ENCODE results near the gene RPL38. TPM values are rescaled to one million over a fixed set of nuclear protein-coding genes. Genes with fewer than 3 reads are reported as not detected.

Gene RPL38
- total RNA-seq, 1 experiment from 2014 or later = 3,689 TPM

DNA sequence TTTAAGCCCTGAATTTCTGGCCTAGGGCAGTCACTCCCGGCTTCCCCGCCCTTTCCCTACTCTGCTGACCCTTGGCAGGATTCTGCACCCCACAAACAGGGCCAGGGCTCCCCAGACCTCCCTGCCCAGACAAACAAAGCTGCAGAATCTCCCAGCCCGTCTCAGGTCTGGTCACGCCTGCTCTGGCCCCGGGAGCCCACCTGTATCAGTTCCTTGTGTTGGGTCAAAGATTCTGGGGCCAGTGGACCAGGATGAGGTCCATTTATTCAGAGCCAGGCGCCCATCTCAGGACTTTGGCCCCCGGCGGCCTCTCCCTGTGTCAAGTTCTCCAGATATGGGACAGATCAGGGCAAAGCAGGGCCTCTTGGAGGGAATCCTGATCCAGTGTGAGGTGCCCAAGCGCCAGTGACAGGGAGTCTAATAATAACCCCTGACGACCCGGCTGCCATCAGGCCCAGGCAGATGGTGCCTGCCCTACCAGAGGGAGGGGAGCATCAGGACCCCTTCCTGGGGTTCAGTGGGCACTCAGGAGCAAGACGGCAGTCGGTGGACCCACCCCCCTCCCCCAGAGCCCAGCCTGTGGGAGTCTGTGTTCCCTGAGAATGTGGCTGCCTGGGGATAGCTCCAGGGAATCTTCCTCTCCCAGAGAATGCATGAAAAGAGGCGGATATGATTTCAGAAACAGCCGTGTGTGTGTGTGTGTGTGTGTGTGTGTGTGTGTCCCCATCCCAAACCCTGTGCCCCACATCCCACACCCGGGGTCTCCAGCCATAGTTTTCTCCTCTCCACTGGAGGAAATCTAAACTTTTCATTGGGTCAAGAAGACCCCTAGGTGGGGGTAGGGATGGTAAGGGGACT lies 11.2 kb downstream of the RPL38 start:
- no peak overlapping the region for H3K9ac ChIP-seq (ENCODE audit: low read length)
- no peak overlapping the region for H2AFZ ChIP-seq (ENCODE audit: low read length)
- ATAC-seq = no peak
- ChIA-PET CTCF (no interaction called here), POLR2A (ENCODE audit: unreplicated experiment) (no interaction called here)
- intact Hi-C loops (cut with micrococcal nuclease) = loop anchor here (5.0 kb wide), 3 partner anchors 68 to 218 kb away; partner anchors contain the start of genes BTBD17 and GPRC5C
- peak overlapping the region; percentile 86 for H3K4me2 ChIP-seq (ENCODE audit: low read length)
- H3K27me3 ChIP-seq (ENCODE audit: low read length) = no peaks in the 10 kb centered on the region
- H3K4me1 ChIP-seq (ENCODE audit: insufficient read depth, low read length) = peaks cover 33% of the 10 kb centered on the region
- TF ChIP-seq, protein P1, sequence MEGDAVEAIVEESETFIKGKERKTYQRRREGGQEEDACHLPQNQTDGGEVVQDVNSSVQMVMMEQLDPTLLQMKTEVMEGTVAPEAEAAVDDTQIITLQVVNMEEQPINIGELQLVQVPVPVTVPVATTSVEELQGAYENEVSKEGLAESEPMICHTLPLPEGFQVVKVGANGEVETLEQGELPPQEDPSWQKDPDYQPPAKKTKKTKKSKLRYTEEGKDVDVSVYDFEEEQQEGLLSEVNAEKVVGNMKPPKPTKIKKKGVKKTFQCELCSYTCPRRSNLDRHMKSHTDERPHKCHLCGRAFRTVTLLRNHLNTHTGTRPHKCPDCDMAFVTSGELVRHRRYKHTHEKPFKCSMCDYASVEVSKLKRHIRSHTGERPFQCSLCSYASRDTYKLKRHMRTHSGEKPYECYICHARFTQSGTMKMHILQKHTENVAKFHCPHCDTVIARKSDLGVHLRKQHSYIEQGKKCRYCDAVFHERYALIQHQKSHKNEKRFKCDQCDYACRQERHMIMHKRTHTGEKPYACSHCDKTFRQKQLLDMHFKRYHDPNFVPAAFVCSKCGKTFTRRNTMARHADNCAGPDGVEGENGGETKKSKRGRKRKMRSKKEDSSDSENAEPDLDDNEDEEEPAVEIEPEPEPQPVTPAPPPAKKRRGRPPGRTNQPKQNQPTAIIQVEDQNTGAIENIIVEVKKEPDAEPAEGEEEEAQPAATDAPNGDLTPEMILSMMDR (conservative IDR thresholded peaks at IDR 0.05; ENCODE audit: low read depth, low read length) = no peak
- no peak for TF ChIP-seq EZH2phosphoT487 (IDR thresholded peaks at IDR 0.05; ENCODE audit: borderline replicate concordance, low read length)
- no peak for TF ChIP-seq EZH2 (IDR thresholded peaks at IDR 0.05; ENCODE audit: low read length, unreplicated experiment)
- 0 out of 2 replicates have a peak, but pooled peaks cover 6% of the 10 kb centered on the region for H3K79me2 ChIP-seq (ENCODE audit: low read length)
- no peaks in the 10 kb centered on the region for H3K9me2 ChIP-seq (replicated peaks; ENCODE audit: low read length)
- no TSS peak for BruUV-seq (replicated peaks)
- DNase-seq = no peak
- peaks cover 8% of the 10 kb centered on the region; the same call in 1 of the 2 replicates for H4K20me1 ChIP-seq (ENCODE audit: low read length)
- H3K9me3 ChIP-seq (ENCODE audit: low read length) = no peaks in the 10 kb centered on the region
- peaks cover 10% of the 10 kb centered on the region for H3F3A ChIP-seq (ENCODE audit: low read length, unreplicated experiment)
- no peak overlapping the region for H3K27ac ChIP-seq (ENCODE audit: low read length)
- peaks cover 12% of the 10 kb centered on the region; the same call in 1 of the 2 replicates for H3K36me3 ChIP-seq (ENCODE audit: low read depth, low read length)
- peak overlapping the region; percentile 72; the same call in 1 of the 2 replicates for H3K4me3 ChIP-seq (ENCODE audit: low read length)

DNA sequence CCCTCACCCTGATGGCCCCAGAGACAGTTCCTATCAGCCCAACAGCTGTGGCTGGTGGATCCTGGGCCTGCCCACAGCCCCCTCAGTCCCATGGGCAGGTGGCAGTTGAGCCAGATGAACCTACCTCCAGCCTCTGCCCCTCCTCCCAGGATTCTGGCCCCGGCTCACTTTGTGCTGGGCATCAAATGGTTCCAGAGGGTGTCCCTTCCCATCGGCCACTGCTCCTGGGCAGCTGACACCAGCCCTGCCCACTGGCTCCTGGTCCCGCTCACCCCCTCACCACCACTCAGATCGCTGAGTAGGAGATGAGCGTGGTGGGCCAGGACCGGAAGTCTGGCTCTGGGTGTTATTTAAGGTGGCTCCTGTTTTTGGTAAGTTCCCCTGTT lies 11.9 kb downstream of the RPL38 start:
- intact Hi-C loops (cut with micrococcal nuclease) = no loop called here
- H3K9me3 ChIP-seq (ENCODE audit: low read length) = no peaks in the 10 kb centered on the region
- no peak for ATAC-seq

More for the DNA sequence above, 11.9 kb downstream of the RPL38 start:
- H3K79me2 ChIP-seq (ENCODE audit: low read length) = 0 out of 2 replicates have a peak, but pooled peaks cover 6% of the 10 kb centered on the region
- peaks cover 29% of the 10 kb centered on the region for H3K4me1 ChIP-seq (ENCODE audit: insufficient read depth, low read length)
- DNase-seq = no peak
- H3K27ac ChIP-seq (ENCODE audit: low read length) = no peak overlapping the region
- H3K4me2 ChIP-seq (ENCODE audit: low read length) = no peak overlapping the region
- no peak overlapping the region for H3K4me3 ChIP-seq (ENCODE audit: low read length)
- H3F3A ChIP-seq (ENCODE audit: low read length, unreplicated experiment) = peaks cover 6% of the 10 kb centered on the region
- no TSS peak for BruUV-seq (replicated peaks)
- ChIA-PET CTCF (no interaction called here), POLR2A (ENCODE audit: unreplicated experiment) (no interaction called here)
- peaks cover 6% of the 10 kb centered on the region; the same call in 1 of the 2 replicates for H3K36me3 ChIP-seq (ENCODE audit: low read depth, low read length)
- TF ChIP-seq EZH2phosphoT487 (IDR thresholded peaks at IDR 0.05; ENCODE audit: borderline replicate concordance, low read length) (no peak), EZH2 (IDR thresholded peaks at IDR 0.05; ENCODE audit: low read length, unreplicated experiment) (no peak)
- TF ChIP-seq, protein P1 (conservative IDR thresholded peaks at IDR 0.05; ENCODE audit: low read depth, low read length) = no peak
- H3K9ac ChIP-seq (ENCODE audit: low read length) = no peak overlapping the region
- H3K27me3 ChIP-seq (ENCODE audit: low read length) = no peaks in the 10 kb centered on the region
- no peaks in the 10 kb centered on the region for H3K9me2 ChIP-seq (replicated peaks; ENCODE audit: low read length)
- no peak overlapping the region for H2AFZ ChIP-seq (ENCODE audit: low read length)
- H4K20me1 ChIP-seq (ENCODE audit: low read length) = peaks cover 8% of the 10 kb centered on the region; the same call in 1 of the 2 replicates
